HG03520 (cell line): ENCODE measurements around the gene SPSB4.

Experiments used
- ATAC-seq: cut with Tn5 transposase; IDR thresholded peaks from one replicate; pipeline ENCODE4 v1.9.1; 2021; ENCODE audit warnings: mild to moderate bottlenecking, moderate library complexity; ENCODE audit not compliant: unreplicated experiment

The SPSB4 gene

DNA sequence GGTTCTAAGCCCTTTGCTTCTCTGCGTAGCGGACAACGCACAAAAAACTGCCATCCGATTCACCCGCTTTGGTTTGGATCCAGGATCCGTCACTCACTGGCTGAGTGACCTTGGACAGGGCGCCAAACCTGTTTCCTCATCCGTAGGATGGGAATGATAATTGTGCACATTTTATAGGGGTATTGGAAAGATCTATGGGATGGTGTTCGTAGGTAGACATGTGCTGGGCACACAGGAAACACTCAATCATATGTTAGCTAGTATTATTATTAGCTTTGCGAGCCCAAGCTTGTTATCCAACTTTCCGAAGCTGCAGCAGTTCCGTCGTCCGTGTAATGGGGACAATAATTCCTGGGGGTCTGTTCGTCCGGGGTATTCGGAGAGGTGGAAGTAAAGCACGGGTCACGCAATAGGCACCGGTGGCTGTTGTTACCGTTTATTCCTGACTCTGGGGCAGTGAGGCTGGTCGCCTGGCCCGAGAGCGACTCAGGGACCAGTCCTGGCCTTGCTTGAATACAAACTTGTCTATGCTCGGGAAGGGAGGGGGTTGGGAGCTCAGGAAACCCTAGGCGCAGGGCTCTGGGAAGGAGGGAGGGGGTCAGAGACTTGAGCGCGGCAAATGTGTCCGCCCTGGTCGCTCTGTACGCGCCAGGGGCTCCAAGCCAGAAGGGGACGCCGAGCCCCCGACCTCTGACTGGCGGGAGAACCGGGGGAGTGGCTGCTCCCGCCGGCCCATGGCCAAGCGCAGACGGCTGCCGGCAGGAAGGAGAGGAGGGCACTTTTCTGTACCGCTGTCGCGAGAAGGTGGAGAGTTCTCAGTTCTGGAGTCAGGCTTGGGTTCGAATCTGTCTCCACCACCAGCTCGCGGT, 1.3 kb downstream of the SPSB4 start:
- no peak for ATAC-seq

DNA sequence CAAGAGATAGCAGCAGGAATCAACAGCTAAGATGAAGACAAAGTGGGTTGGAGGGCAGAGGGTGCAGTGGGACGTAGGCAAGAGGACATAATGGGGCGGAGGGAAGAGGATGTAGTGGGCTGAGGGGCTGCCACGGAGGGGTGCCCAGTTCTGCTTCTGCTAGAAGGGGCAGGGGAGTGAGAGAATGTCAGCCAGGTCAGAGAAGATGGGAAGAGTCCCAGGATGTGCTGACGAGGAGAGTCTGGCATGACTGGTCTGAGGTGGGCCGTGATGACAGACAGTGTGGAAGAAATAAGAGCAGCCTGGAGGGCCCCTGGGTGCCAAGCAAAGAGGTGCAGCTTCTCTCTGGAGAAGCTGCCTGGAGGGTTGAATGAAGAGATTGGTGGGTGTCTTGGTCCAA, 4.0 kb downstream of the SPSB4 start:
- no peak for ATAC-seq

GRCh38 chr3:141055536-141056445, 4.6 kb downstream of the SPSB4 start:
- ATAC-seq, result no peak

DNA sequence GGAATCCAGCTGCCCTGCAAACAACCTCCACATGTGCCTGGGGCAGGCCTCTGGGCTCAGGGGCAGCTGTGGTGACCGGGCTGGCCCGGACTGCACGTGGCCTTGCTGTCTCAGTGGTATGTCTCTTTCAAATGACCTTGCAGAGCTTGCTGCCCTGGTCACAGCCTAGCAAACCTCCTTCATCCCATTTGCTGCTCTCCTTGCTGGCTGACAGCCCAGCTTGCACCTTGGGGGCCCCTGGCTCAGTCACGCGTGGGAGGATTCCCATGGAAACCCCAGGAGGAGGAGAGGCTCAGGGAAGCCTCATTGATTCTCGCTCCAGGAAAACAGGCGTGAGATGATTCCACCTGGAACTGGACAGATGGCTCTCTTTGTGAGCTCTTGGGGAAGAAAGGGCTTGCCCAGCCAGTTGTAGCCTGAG, 5.6 kb downstream of the SPSB4 start:
- no peak for ATAC-seq

- ATAC-seq, result no peak
Measured at GRCh38 chr3:141057436-141057835, 6.3 kb downstream of the SPSB4 start.

DNA sequence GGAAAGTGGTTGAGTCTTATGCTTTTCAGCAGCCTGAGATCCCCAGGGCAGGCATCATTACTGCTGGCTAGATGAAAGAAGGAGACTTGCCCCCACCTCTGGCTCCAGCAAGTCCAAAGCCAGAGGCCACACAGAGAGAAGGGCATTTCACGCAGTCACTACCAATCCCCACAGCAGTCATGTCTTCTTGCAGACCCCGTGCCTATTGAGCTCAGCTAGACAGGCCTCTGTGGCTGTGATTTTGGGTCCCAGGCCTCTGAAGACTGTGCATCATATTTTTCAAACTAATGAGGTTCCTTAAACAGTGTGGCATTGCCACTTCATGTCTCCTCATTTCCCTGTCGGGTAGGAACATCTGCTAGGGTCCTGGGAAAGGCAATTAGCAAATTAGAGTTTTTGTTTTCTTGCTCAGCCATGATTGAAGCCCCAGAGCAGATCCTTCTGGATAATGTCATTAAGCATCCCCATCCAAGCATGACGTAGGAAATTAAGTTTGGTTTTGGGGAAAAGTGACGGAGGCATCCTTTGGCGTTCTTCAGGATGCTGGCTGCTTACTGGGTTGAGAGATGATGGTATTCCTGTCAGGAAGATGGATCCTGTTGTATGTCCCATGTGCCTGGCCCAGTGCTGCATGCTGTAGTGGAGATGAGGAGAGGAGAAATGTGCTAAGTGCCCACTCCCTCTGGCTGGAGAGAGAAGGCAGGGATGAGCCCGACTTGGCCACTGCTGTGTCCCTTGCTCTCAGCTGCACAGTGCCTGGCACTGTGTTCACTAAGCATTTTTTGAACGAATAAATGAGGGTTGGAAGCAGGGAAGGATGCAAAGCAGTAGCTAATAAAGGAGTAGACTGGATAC, 7.0 kb downstream of the SPSB4 start:
- ATAC-seq, result no peak

GRCh38 chr3:141058996-141059395, 7.8 kb downstream of the SPSB4 start:
- ATAC-seq, result no peak

GRCh38 chr3:141059816-141060215, 8.7 kb downstream of the SPSB4 start:
- no peak for ATAC-seq

DNA sequence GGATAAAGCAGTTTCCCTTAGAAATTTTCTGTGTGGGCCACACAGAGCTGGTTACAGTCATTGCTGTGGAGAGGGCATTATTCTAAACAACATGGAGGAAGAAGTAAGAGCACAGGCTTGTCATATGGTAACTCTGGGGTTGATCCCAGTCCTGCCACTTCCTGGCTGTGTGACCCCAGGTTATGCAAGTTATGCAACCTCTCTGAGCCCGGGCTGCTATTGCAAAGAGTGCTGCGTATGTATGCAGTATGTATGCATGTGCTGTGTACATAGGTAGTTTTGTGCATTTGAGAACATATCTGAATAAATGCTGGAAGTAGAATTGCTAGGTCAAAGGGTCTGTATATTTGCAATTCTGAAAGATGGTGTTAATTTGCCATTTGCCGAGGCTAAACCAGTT, 9.2 kb downstream of the SPSB4 start:
- ATAC-seq, result no peak

- no peak for ATAC-seq
Measured at GRCh38 chr3:141063831-141064230, 12.7 kb downstream of the SPSB4 start.

DNA sequence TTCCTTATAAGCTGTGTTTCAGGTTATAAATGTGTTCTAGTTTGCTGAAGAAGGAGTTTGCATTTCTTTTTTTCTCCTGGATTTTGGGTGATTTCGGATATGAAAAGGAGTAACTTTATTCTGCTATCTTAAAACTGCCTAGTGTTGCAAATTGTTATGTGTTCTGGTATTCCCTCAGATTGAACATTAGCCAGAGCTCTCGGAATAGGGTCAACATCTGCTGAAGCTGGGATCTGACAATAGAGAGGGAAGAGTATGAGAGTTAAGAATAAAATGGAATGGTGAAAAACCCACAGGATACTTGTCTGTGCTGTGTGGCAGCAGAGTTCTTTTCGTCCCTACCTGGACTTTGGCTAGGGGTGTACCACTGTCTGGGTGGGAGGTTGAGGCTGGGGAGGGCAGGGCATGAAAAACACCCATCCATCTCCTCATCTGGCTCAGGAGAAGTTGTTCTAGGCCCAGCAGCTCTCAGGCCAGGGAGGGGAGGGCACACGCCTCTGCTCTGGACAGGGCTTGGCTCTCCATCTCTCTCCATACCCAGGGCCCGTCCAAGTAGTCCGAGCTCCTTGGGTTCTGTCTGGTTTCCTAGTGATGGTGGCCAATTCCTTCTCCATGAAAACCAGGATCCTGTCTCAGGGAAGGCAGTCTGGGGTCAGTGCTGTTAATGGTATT, 13.2 kb downstream of the SPSB4 start:
- ATAC-seq, result no peak

GRCh38 chr3:141065258-141065657, 14.1 kb downstream of the SPSB4 start:
- ATAC-seq, result no peak

DNA sequence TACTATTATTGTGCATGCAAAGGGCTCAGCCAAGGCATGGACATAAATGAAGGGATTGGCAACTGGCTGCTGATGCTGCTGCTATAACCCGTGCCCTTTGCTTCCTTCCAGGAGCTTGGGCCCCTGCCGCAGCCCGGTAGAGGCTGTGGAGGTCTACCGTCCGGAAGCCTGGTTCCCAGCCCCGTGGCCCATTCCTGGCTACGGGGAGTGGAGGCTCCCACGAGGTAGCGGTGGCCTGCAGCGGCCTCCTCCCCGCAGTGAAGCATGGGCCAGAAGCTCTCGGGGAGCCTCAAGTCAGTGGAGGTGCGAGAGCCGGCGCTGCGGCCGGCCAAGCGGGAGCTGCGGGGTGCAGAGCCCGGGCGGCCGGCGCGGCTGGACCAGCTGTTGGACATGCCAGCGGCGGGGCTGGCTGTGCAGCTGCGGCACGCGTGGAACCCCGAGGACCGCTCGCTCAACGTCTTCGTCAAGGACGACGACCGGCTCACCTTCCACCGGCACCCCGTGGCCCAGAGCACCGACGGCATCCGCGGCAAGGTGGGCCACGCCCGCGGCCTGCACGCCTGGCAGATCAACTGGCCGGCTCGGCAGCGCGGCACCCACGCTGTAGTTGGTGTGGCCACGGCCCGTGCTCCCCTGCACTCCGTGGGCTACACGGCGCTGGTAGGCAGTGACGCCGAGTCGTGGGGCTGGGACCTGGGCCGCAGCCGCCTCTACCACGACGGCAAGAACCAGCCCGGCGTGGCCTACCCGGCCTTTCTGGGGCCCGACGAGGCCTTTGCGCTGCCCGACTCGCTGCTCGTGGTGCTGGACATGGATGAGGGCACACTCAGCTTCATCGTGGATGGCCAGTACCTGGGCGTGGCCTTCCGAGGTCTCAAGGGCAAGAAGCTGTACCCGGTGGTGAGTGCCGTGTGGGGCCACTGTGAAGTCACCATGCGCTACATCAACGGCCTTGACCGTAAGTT, 15.0 kb downstream of the SPSB4 start:
- ATAC-seq, result no peak

GRCh38 chr3:141067206-141067974, 16.2 kb downstream of the SPSB4 start:
- ATAC-seq, result no peak

- no peak for ATAC-seq
Measured at GRCh38 chr3:141070229-141070628, 19.1 kb downstream of the SPSB4 start.

GRCh38 chr3:141070727-141071357, 19.7 kb downstream of the SPSB4 start:
- no peak for ATAC-seq

DNA sequence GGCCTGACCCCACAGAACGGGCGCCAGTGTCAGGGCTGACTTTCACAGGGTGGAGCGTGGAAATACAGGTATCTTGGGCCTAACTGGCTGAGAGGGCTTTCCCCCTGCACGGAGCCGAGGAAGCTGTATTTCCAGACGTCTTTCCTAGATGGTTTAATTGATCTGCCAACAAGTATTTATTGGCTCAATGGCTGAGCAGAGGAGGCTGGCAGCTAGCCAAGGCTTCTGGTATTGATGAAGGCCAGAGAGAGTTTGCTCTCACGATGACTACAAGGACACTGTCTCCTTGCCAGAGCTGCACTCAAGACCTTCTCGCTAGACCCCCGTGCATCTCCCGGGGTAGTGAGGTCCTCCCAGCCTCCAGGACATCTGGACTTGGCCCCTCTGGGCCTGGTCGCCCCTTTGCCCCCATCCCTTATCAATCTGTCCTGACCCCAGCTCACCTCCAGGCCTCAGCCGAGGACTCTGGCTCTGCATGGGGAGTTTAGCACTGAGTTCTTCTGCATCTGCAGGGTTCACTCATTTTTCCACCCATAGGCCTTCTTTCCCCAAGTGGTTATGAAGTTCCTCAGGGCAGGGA, 20.6 kb downstream of the SPSB4 start:
- no peak for ATAC-seq

DNA sequence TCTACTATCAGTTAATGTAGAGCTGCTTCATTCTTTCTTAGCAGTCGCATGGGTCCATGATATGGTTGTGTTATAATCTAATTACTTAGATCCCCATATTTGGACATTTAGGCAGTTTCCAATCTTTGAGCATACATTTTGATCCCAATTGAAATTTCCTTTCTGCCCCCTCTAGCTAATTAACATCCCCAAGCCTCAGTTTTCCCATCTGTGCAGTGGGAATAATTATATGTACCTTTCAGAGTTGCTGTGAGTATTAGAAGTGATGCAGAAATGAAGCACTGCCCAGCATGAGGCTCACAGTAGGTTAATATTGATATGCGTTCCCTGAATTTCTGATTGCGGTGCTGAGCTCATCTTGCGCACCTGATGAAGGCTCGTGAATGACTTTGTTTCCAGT, 21.8 kb downstream of the SPSB4 start:
- no peak for ATAC-seq
